ENCODE results near the gene AUTS2.

The AUTS2 gene

DNA sequence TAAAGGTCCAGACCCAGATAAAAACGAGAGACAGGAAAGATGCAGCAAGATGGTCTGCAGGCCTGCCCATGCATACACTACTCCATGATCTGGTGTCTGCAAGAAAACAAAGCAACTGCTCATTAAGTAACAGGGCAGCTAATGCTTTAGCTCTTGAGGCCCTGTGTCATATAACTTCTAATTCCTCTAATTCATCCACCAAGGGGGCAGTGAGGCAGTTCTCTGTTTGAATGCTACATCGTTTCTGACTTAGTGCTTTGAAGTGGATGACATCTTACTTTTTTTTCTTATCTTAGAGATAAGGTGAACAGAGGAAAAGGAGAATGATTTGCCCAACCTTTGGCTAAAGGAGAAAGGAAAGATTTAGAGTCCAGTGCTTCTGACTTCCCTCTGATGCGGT is 619.7 kb downstream of the AUTS2 start (continued):
- TF ChIP-seq ZFP69B (tag by site-specific recombination; IDR thresholded peaks at IDR 0.05), result no peak

DNA sequence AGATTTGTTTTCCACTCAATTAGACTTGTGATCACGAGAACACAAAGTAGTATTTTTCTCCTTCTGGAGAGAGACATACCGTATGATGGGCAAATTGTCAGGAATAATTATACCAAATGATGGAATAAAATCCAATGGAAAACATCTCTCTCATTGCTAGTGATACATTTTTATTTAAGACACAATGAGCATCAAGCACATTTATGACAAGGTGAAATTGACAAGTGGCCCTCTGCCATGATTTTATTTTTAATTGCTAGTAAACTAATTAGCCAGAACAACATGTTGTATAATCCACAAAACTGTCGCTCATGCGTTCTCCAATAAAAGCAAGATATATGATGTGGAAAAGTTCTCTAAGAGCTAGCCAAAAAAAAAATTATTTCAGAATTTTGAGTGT is 620.8 kb downstream of the AUTS2 start:
- Histone ChIP-seq H3K9me3 (ENCODE audit: control insufficient read depth, insufficient read depth, low read depth, low read length) (no peaks in the 10 kb centered on the region), H3K4me1 (ENCODE audit: control insufficient read depth, insufficient read depth, low read length) (no peaks in the 10 kb centered on the region), H3K27ac (ENCODE audit: extremely low read depth, low read depth, low read length) (no peak overlapping the region), H3K36me3 (ENCODE audit: control insufficient read depth in 2 of 2, insufficient read depth in 1 of 2, low read length in 2 of 2) (no peaks in the 10 kb centered on the region), H3K4me3 (ENCODE audit: low read depth, low read length) (no peak overlapping the region)
- ChIA-PET CTCF (no interaction called here), POLR2A (no interaction called here)
- TF ChIP-seq PRDM10 (tag by site-specific recombination; IDR thresholded peaks at IDR 0.05) (no peak), ZNF768 (tag by site-specific recombination; IDR thresholded peaks at IDR 0.05) (no peak), ZBTB8A (tag by site-specific recombination; IDR thresholded peaks at IDR 0.05) (no peak), ZNF24 (tag by site-specific recombination; IDR thresholded peaks at IDR 0.05) (no peak), ZBTB11 (tag by site-specific recombination; conservative IDR thresholded peaks at IDR 0.05; ENCODE audit: low read depth) (no peak), ZSCAN16 (tag by site-specific recombination; IDR thresholded peaks at IDR 0.05) (no peak), ZNF830 (tag by site-specific recombination; IDR thresholded peaks at IDR 0.05; ENCODE audit: low read depth) (no peak), ZSCAN30 (tag by site-specific recombination; IDR thresholded peaks at IDR 0.05) (no peak)
- TF ChIP-seq, protein P1, sequence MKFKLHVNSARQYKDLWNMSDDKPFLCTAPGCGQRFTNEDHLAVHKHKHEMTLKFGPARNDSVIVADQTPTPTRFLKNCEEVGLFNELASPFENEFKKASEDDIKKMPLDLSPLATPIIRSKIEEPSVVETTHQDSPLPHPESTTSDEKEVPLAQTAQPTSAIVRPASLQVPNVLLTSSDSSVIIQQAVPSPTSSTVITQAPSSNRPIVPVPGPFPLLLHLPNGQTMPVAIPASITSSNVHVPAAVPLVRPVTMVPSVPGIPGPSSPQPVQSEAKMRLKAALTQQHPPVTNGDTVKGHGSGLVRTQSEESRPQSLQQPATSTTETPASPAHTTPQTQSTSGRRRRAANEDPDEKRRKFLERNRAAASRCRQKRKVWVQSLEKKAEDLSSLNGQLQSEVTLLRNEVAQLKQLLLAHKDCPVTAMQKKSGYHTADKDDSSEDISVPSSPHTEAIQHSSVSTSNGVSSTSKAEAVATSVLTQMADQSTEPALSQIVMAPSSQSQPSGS (tag by site-specific recombination; IDR thresholded peaks at IDR 0.05; ENCODE audit: low read depth), result no peak
- TF ChIP-seq, protein P2, sequence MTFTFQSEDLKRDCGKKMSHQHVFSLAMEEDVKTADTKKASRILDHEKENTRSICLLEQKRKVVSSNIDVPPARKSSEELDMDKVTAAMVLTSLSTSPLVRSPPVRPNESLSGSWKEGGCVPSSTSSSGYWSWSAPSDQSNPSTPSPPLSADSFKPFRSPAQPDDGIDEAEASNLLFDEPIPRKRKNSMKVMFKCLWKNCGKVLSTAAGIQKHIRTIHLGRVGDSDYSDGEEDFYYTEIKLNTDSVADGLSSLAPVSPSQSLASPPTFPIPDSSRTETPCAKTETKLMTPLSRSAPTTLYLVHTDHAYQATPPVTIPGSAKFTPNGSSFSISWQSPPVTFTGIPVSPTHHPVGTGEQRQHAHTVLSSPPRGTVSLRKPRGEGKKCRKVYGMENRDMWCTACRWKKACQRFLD (tag by site-specific recombination; IDR thresholded peaks at IDR 0.05), result no peak

DNA sequence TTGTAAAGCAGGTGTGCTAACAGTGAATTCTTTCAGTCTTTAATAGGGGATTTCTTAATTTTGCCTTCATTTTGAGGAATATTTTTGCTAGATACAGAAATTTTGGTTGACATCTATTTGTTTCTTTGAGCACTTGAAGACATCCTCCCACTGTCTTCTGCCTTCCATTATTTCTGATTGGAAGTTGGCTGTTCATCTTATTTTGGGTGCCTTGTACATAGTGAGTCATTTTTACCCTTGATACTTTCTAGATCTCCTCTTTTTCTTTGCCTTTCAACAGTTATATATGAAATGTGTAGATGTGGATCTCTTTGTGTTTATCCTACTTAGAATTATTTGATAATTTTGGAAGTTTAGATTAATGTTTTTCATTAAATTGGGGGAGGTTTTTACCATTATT is 631.0 kb downstream of the AUTS2 start:
- Histone ChIP-seq H3K27ac (ENCODE audit: extremely low read depth, low read depth, low read length) (no peak overlapping the region), H3K4me1 (ENCODE audit: control insufficient read depth, insufficient read depth, low read length) (no peaks in the 10 kb centered on the region), H3K4me3 (ENCODE audit: low read depth, low read length) (no peak overlapping the region), H3K36me3 (ENCODE audit: control insufficient read depth in 2 of 2, insufficient read depth in 1 of 2, low read length in 2 of 2) (no peaks in the 10 kb centered on the region), H3K9me3 (ENCODE audit: control insufficient read depth, insufficient read depth, low read depth, low read length) (no peaks in the 10 kb centered on the region)
- ChIA-PET CTCF (interaction anchor here (0.8 kb wide), 1 partner anchor 486 kb away, joined by 4 read pairs; no protein-coding TSS in a partner anchor), POLR2A (no interaction called here)
- TF ChIP-seq SETDB1 (IDR thresholded peaks at IDR 0.05; ENCODE audit: insufficient read length, low read length), result peak; percentile 85
- no peak for TF ChIP-seq ZNF138 (tag by site-specific recombination; IDR thresholded peaks at IDR 0.05; ENCODE audit: borderline replicate concordance)
- TF ChIP-seq ZNF157 (tag by site-specific recombination; IDR thresholded peaks at IDR 0.05), result no peak
- no peak for TF ChIP-seq WT1 (tag by site-specific recombination; IDR thresholded peaks at IDR 0.05)
- TF ChIP-seq, protein P3, sequence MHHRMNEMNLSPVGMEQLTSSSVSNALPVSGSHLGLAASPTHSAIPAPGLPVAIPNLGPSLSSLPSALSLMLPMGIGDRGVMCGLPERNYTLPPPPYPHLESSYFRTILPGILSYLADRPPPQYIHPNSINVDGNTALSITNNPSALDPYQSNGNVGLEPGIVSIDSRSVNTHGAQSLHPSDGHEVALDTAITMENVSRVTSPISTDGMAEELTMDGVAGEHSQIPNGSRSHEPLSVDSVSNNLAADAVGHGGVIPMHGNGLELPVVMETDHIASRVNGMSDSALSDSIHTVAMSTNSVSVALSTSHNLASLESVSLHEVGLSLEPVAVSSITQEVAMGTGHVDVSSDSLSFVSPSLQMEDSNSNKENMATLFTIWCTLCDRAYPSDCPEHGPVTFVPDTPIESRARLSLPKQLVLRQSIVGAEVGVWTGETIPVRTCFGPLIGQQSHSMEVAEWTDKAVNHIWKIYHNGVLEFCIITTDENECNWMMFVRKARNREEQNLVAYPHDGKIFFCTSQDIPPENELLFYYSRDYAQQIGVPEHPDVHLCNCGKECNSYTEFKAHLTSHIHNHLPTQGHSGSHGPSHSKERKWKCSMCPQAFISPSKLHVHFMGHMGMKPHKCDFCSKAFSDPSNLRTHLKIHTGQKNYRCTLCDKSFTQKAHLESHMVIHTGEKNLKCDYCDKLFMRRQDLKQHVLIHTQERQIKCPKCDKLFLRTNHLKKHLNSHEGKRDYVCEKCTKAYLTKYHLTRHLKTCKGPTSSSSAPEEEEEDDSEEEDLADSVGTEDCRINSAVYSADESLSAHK (tag by site-specific recombination; IDR thresholded peaks at IDR 0.05), result no peak
- TF ChIP-seq ZNF24 (tag by site-specific recombination; IDR thresholded peaks at IDR 0.05), result no peak
- no peak for TF ChIP-seq ZNF660 (tag by site-specific recombination; IDR thresholded peaks at IDR 0.05)
- 0 out of 2 replicates have a peak, but pooled peaks have one; percentile 3 for TF ChIP-seq ZNF549 (tag by site-specific recombination; IDR thresholded peaks at IDR 0.05)
- TF ChIP-seq ZNF626 (tag by site-specific recombination; IDR thresholded peaks at IDR 0.05), result peak; percentile 62; the same call in 1 of the 2 replicates
- TF ChIP-seq TRIM28 (IDR thresholded peaks at IDR 0.05; ENCODE audit: borderline replicate concordance, low read length), result peak; percentile 79; the same call in 1 of the 2 replicates
